HG02588 (cell line): Measurements from ENCODE around the gene CGRRF1.
A peak's percentile ranks its signal among the peaks of the same experiment; 100 is the strongest.

Experiments
- ATAC-seq: cut with Tn5 transposase; IDR thresholded peaks from one replicate; pipeline ENCODE4 v1.9.1; 2021; ENCODE audit warnings: mild to moderate bottlenecking, moderate library complexity; ENCODE audit not compliant: unreplicated experiment

The CGRRF1 gene

DNA sequence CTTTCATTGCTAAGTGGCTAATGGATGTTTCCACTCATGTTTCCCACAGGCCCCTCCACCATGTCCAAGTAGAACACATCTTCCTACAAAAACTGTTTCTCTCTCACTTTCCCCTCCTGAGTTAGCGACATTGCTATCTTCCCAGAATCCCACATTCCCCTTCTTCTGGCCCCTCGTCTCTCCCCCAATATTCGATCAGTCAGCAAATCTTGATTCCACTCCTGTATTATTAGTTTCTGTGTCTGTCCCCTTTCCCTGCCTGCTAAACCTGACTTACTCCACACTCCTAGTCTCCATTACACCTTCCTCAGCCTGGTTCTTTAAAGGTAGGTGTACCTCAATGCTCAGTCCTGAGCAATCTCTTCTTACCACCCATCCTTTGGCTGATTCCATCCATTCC lies 37.9 kb downstream of the CGRRF1 start:
- ATAC-seq = no peak

GRCh38 chr14:54548491-54548890 lies 38.8 kb downstream of the CGRRF1 start:
- no peak for ATAC-seq

- no peak for ATAC-seq
These were observed 40.2 kb downstream of the CGRRF1 start for GRCh38 chr14:54549862-54550261.

GRCh38 chr14:54550514-54550913 lies 40.8 kb downstream of the CGRRF1 start:
- ATAC-seq = no peak

- no peak for ATAC-seq
These were observed 44.7 kb downstream of the CGRRF1 start for GRCh38 chr14:54554401-54554800.

- ATAC-seq = no peak
These were observed 45.9 kb downstream of the CGRRF1 start for GRCh38 chr14:54555651-54556050.

GRCh38 chr14:54556535-54556934 lies 46.8 kb downstream of the CGRRF1 start:
- no peak for ATAC-seq

- ATAC-seq = no peak
These were observed 52.6 kb downstream of the CGRRF1 start for GRCh38 chr14:54562334-54562733.

DNA sequence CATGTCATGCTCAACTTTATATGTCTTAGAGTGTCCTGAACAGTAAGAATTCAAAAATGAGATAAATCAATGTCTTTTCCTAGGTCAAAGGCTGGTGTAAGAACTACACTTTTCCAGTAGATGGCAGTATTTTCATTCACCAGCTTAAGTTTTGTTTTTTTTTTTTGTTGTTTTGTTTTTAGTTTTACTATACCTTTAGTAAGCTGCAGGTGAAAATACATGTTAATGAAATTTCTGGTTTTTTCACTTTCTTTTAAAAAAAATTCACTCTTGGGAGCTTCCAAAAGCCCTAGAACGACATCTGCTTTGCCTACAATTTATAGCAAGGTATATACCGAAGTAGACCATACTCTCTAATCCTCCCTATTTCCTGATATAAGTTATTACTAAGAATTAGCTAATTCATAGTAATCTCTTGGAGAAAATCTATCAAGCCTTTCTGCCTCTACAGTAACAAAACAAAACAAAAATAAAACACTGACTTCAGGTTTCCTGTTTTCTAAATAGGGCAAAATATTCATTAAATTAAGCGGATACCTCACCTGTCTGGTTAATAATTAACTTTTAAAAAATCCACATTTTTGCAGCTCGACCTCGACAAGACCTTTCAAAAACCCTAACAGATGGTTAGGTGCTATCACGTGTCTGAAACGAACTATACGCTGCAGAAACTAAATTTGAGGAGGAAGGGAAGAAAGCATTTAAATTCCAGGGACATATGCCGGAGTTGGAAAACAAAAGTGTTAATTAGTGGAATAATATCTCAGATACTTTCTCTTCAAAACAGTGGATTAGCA lies 54.6 kb downstream of the CGRRF1 start:
- no peak for ATAC-seq

DNA sequence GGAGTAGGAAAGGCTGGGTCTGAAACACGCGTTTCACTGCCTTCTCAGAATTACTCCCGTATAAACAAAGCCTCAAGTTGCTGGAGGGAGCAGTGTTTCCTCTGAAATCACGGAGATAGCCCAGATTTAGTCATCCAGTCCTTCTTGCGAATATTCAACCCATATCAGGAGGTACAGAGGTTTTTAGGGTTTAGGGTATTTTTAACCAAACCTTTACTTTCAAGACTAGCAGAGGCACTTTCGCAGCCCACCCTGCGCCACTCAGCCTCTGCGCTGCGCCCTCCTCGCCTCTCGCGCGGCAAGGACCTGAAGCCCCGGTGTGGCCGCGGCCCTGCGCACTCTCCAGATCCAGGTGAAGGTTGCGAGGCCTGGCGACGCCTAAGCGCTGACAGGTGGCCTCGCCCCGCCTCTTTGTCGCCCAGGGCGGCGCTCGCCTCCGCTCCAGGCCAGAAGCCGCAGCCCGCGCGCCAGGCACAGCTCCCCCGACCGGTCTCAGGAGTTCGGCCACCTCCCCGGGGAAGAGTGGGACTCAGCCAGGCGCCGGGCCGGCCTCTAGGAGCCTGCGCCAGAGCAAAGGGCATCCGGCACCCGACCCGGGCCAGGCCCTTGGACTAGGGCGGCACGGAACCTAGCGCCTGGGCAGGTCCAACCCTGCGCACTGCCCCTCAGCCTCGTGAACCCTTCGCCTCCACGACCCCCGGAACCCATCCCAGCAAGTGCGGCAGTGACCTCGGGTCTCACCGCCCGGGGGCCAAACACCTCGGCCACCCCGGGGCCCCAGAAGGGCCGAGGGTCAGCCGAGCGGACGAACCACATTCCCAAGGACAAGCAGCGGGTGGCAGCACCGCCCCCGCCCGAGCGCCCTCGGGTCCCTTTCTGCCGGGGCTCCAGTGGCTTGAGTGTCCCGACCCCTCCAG lies 55.4 kb downstream of the CGRRF1 start:
- ATAC-seq = peak; percentile 34

- peak; percentile 55 for ATAC-seq
These were observed 56.2 kb downstream of the CGRRF1 start for GRCh38 chr14:54565785-54566409.

DNA sequence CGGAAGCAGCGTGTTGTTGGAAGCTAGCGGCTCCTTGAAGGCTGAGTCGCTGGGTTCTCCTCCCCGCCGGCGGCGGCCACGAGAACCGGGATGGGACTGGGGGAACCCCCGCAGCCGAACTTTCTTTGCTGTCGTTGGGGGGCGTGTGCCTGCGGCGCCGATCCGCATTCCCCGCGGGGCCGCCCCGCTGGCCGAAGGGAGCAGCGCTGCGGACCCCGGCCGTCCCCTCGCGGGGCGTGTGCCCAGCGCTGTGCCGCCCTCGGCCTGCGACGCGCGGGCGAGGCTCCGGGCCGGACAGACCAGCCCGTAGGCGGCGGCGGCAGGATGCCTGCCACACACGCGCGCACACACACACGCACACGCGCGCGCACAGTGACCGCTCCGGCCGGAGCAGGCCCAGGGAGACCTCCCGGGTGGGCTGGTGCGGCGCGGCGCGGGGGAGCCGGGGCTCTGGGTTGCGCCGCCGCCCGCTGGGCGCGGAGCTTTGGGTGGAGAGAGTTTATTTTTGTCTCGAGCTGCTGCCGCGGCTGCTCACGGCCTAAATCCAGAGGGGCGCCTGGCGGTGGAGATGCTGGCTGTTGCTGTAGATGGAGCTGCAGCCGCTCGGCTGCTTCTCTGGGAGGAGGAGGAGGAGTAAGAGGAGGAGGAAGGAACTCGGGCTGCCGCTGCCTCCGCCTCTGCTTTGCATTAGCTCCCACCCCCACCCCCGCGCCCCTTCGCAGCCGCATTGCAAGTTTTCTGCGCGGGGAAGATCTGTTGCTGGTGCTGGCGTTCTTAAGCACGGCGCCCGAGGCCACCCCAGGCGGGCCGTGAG lies 56.9 kb downstream of the CGRRF1 start, which contains the start of gene SAMD4A:
SAMD4A (plus strand) TSS at position 719 of the 814 bp plus-strand sequence. CDS start 789 bp downstream, outside the sequence.
- peak; percentile 27 for ATAC-seq

GRCh38 chr14:54567224-54567638 lies 57.5 kb downstream of the CGRRF1 start:
- no peak for ATAC-seq

DNA sequence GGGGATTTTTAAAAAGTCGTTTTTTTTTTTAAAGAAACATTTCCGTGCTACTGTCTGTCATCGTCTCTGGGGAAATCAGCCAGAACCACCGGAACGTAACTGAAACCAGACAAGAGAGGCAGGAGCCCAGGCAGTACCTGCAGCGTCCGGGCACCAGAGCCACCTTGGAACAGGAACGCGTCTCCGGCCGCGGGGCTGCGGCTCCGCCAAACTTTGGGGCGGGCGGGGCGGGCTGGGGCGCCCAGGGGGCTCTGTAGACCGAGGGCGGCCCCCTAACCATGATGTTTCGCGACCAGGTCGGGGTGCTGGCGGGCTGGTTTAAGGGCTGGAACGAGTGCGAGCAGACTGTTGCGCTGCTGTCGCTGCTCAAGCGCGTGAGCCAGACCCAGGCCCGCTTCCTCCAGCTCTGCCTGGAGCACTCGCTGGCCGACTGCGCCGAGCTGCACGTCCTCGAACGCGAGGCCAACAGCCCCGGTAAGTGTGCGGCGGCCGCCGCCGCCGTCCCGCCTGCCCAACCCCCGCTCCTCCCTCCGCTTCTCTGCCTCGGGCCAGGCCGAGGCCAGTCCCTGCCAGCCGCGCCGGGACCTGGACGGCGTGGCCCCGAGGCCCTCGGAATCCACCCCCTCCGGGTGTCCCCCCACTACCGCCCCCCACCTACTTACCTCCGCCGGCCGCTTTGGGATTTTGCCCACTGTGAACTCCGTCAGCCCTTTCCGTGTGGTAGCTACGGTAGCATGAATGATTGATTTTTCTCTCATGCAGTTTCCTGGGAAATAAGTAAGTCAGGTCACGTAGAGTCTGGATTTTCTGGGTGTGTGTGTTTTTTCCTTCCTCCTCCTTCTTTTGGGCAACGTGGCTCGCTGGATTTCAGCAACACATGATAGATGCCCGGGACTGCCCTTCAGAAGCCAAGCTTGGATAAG lies 58.2 kb downstream of the CGRRF1 start:
- no peak for ATAC-seq

GRCh38 chr14:54568821-54569595 lies 59.3 kb downstream of the CGRRF1 start:
- ATAC-seq = no peak

DNA sequence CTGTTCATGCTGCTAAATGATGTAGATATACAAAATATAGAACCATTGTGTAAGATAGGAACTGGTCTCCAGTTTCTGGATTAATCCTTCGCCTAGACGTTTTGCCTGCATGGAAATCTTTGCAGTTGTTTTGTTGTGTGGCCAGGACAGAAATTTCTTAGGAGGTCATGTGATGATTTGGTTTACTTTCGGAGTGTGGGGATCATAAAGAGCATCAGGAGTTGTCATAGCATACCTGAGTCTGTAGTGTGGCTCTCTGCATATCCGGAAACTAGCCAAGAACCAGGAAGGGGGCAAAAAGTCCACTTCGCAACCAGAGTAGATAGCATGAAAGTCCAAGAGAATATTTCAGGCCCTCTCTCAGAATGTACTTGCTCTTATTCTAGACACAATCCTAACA lies 60.3 kb downstream of the CGRRF1 start:
- no peak for ATAC-seq

DNA sequence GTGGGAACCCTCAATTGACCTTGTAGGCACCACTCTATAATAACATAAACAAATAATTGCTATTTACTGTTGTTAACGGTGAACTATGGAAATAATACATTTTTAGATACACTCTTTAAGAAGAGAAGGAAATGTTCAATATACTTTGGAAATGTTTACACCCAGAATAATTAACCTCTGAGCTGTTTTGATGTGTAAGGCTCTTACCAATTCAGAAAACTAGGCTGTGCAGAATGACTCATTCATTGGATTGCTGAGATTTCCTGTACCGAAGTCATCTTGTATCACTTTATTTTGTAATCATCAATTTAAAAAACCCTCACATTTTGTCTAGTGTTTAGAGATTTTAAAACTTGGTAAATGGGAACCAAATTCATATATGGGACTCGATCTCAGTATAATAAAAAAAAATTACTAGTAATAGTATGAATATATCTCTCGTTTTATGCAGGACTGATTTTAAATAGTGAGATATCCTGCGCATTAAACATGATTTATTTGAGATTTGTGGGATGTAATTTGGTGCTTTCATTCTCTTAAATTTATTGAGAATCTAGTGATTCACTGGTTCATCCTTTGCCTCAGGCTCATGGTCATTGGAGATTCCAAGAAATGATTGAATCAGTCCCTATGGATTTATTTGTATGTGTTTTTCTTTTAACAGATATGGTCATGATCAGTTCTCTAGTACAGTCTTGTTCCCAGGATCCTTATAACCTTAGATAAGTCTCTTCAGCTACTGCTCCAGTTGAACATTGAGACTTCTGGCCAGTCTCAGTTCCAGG lies 61.1 kb downstream of the CGRRF1 start:
- ATAC-seq = no peak

DNA sequence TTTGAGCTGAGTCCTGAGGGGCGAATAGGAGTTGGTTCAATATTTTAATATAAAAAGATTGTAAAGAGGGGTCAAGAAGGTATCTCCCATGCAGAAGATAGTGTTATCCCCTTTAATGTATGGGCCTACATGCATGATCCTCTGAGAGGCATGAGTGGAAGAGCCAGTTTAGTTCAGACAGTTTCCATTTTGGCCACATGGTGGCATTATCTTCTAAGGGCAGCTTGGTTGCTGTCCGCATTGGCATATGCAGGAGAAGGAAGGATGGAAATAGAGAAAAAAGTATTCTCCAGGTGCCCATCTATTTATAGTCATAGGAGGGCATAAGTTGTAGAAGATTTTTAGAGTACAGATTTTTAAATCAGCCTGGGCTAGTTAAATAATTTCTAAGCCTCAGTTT lies 62.6 kb downstream of the CGRRF1 start:
- ATAC-seq = no peak
